Measurements from ENCODE around the gene PRG3.
A peak's percentile ranks its signal among the peaks of the same experiment; 100 is the strongest.

PRG3 gene

DNA sequence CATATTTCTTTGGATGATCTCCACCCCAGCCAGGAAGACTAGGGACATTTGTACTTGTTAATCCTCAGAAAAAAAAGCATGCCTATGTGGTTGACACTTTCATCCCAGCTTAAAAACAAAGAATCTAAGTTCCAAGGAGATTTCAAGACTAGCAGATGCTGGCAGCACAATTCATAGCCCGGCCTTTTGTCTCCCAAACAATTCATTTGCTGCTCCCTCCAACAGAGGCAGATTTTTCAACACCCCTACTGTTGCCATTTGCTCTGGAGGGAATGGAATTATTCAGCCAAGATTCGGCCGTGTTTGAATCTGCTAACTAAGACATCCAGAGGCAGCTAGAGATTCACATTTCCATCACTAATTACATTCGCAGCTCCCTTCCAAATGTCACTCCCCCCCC, 27.5 kb downstream of the PRG3 start:
- Mint-ChIP-seq H3K4me1 (peaks cover 6% of the 10 kb centered on the region), H3K27ac (no peak overlapping the region), H3K4me3 (no peak overlapping the region), H3K36me3 (peaks cover 3% of the 10 kb centered on the region), H3K9me3 (peaks cover 5% of the 10 kb centered on the region), H3K27me3 (peaks cover 8% of the 10 kb centered on the region)
- DNase-seq (ENCODE audit: low spot score in 2 of 2) (no peak), ATAC-seq (ENCODE audit: low read depth) (no peak)

DNA sequence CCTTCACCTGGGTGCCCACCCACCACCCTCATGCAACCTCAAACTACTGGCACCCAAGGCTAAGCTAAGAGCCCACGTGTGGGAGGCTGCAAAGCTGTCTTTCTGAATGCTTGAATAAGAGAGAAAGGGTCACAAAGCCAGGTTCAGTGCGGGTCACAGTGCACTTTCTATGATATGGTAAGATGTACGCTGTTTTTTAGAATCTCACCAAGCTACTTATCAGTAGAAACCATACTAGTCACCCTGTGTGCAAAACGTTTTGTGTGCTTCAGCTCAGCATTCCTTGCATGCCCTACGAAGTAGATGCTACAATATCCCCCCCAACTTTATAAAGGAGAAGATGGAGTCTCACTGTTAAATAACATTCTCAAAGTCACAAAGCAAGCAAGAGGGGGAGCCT, 27.9 kb downstream of the PRG3 start:
- Mint-ChIP-seq H3K27me3 (peaks cover 8% of the 10 kb centered on the region), H3K27ac (no peak overlapping the region), H3K4me1 (peaks cover 6% of the 10 kb centered on the region), H3K4me3 (no peak overlapping the region), H3K36me3 (peaks cover 3% of the 10 kb centered on the region), H3K9me3 (peaks cover 5% of the 10 kb centered on the region)
- DNase-seq (ENCODE audit: low spot score in 2 of 2), result no peak
- ATAC-seq (ENCODE audit: low read depth), result no peak

DNA sequence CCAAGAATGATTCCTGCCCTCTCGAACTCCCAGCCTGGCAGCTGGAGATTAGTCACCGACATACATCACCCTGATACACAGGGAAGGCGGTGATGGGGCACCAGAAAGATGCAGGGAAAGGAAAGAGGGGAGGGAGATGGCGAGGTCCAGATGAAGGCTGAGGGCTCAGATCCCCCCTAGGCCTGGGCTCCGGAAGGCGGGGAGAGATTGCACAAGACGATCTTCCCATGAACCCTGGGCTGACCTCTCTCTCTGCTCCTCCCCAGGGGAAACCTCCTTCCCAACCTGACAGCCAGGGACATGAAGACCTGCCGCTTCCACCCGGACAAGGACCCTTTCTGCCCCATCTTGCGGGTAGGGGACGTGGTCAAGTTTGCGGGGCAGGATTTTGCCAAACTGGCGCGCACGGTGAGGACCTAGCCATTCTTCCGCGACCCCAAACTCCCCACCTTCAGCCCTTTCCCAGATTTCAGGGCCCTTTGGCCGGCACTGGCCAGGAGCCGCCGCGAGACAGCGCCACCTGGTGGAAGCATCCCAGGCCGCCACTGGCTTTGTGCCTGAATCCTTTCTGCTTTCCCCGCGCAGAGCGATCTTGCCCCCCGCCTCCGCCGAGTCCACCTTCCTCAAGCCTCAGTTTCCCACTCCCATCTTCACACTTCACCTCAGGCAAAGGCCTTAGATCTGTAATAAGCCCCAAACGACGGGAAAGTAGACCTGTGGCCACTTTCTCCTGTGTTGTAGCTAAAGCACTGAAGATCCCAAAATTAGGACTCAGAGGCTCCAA, 31.3 kb downstream of the PRG3 start:
- ATAC-seq (ENCODE audit: low read depth) (peak; percentile 63), DNase-seq (ENCODE audit: low spot score in 2 of 2) (peak; percentile 45 to 66)
- no peak overlapping the region for H3K4me3 Mint-ChIP-seq
- H3K4me1 Mint-ChIP-seq, result peaks cover 8% of the 10 kb centered on the region
- peaks cover 3% of the 10 kb centered on the region for H3K36me3 Mint-ChIP-seq
- H3K9me3 Mint-ChIP-seq, result peaks cover 5% of the 10 kb centered on the region
- H3K27me3 Mint-ChIP-seq, result peaks cover 11% of the 10 kb centered on the region
- H3K27ac Mint-ChIP-seq, result no peak overlapping the region

DNA sequence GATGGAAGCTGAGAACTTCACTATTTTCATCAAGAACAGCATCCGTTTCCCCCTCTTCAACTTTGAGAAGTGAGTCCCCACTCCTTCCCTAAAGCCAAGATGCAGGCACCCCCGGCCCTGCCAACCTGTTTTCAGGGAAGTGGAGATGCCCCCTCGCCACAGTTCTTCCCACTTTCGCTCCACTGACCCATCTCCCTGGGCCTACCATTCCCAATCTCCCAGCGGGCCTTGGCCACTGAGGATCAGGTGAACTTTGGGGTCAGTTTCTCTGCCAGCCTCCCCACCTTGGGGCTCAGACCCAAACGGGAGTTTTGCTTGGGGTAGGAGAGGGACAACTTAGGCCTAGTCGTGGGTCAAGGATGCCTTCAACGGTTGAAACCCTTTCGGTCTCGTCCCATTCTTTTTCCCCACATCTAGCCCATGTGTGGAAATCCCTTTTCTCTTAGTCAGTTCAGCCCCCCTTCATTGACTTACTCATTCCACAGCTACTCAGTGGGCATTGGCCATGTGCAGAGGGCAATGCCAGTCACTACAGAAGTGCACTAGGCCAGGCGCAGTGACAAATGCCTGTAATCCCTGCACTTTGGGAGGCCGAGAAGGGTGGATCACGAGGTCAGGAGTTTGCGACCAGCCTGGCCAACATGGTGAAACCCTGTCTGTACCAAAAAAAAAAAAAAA, 32.2 kb downstream of the PRG3 start:
- DNase-seq (ENCODE audit: low spot score in 2 of 2) (no peak), ATAC-seq (ENCODE audit: low read depth) (no peak)
- Mint-ChIP-seq H3K27ac (no peak overlapping the region), H3K36me3 (peaks cover 3% of the 10 kb centered on the region), H3K9me3 (peaks cover 5% of the 10 kb centered on the region), H3K4me1 (peaks cover 5% of the 10 kb centered on the region), H3K27me3 (peaks cover 8% of the 10 kb centered on the region), H3K4me3 (no peak overlapping the region)

DNA sequence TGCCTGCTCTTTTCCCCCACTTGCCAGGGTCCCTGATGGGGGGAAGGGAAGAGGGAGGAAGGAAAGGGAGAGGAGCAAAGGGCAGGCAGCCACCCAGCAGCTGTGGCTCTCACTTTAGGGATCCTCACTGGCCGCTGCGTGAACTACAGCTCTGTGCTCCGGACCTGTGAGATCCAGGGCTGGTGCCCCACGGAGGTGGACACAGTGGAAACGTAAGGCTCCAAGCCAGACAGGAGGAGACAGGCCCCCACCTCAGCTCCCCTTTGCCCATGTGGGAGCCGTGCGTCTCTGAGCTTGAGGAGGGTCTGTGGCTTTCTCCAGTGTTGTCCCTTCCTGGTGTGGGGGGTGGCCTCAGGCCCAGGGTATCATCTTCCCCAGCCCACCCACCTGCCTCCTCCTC, 32.9 kb downstream of the PRG3 start:
- H3K27me3 Mint-ChIP-seq, result peaks cover 8% of the 10 kb centered on the region
- peaks cover 5% of the 10 kb centered on the region for H3K4me1 Mint-ChIP-seq
- H3K36me3 Mint-ChIP-seq, result peaks cover 3% of the 10 kb centered on the region
- DNase-seq (ENCODE audit: low spot score in 2 of 2) (no peak), ATAC-seq (ENCODE audit: low read depth) (no peak)
- H3K27ac Mint-ChIP-seq, result no peak overlapping the region
- H3K9me3 Mint-ChIP-seq, result peaks cover 5% of the 10 kb centered on the region
- H3K4me3 Mint-ChIP-seq, result no peak overlapping the region

DNA sequence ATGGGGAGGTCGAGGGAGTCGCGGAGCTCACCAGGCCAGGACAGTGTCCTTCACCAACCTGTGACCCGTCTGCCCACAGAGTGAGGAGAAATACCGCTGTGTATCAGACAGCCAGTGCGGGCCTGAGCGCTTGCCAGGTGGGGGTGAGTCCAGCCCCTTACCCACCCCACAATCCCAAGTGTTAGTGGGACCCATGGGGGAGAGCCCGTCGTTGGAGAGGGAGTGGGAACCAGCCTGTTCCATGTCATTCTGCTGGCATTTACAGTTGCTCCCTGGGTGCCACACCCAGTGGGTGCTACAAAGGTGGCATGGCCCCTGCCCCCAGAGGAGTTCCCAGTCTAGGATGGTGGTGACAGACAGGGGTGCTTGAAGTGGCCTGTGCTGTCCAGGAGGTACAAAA, 33.6 kb downstream of the PRG3 start:
- peaks cover 5% of the 10 kb centered on the region for H3K9me3 Mint-ChIP-seq
- peaks cover 5% of the 10 kb centered on the region for H3K4me1 Mint-ChIP-seq
- H3K4me3 Mint-ChIP-seq, result no peak overlapping the region
- DNase-seq (ENCODE audit: low spot score in 2 of 2) (no peak), ATAC-seq (ENCODE audit: low read depth) (no peak)
- peaks cover 8% of the 10 kb centered on the region for H3K27me3 Mint-ChIP-seq
- peaks cover 3% of the 10 kb centered on the region for H3K36me3 Mint-ChIP-seq
- H3K27ac Mint-ChIP-seq, result no peak overlapping the region

DNA sequence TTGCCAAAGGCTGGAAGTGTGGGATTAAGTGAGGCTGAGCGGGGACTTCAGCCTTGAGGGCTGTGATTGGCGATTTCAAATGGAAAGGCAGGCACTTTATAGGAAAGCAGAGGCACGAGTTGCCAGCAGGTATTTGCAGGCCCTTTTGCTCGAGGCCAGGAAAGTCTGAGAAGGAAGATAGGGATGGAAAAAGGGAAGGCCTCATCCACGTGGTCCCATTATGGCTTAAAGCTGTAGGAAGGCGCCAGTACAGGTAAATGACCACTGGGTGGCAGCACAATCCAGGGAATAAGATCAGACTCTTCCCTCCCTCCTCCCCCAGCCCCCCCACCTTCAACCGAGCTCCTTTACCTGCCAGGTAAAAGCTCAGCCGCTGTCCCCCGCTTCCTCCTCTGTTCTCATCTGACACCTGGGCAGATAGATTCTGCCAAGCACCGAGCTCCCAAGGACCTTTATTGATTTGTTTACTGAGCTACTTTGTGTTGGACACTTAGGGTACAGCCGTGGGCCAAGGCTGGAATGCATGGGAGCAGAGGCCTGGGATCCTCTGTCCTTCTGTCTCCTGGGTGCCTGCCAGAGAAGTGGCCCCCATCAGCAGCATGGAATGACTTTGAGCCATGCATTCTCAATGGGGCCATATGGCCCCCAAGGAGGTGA, 35.3 kb downstream of the PRG3 start:
- peak; percentile 54 to 59 for DNase-seq (ENCODE audit: low spot score in 2 of 2)
- ATAC-seq (ENCODE audit: low read depth), result peak; percentile 82
- no peaks in the 10 kb centered on the region for H3K36me3 Mint-ChIP-seq
- H3K27ac Mint-ChIP-seq, result no peak overlapping the region
- peaks cover 7% of the 10 kb centered on the region for H3K27me3 Mint-ChIP-seq
- H3K4me3 Mint-ChIP-seq, result no peak overlapping the region
- H3K4me1 Mint-ChIP-seq, result peaks cover 5% of the 10 kb centered on the region
- no peaks in the 10 kb centered on the region for H3K9me3 Mint-ChIP-seq

DNA sequence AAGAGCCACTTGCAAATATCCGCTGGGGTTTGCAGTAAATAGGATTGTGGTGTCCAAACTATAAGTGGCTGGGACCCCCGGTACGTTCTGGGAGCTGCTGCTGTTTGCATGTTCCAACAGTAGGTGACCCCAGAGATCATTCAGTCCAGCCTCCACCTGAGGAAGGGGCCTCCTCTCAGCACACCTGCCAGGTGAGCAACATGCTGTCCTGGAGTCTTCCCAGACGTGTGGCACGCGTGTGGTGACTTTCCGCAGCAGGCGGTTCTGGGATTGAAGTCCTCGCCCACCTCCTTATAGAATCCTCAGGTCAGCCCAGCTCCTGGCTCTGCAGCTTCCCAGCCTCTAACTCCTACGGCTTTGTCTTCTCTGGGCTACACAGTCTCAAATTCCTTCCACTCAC, 36.1 kb downstream of the PRG3 start:
- Mint-ChIP-seq H3K4me3 (no peak overlapping the region), H3K27me3 (peaks cover 8% of the 10 kb centered on the region), H3K4me1 (peaks cover 3% of the 10 kb centered on the region), H3K27ac (no peak overlapping the region), H3K9me3 (no peaks in the 10 kb centered on the region), H3K36me3 (no peaks in the 10 kb centered on the region)
- DNase-seq (ENCODE audit: low spot score in 2 of 2), result no peak
- ATAC-seq (ENCODE audit: low read depth), result no peak

DNA sequence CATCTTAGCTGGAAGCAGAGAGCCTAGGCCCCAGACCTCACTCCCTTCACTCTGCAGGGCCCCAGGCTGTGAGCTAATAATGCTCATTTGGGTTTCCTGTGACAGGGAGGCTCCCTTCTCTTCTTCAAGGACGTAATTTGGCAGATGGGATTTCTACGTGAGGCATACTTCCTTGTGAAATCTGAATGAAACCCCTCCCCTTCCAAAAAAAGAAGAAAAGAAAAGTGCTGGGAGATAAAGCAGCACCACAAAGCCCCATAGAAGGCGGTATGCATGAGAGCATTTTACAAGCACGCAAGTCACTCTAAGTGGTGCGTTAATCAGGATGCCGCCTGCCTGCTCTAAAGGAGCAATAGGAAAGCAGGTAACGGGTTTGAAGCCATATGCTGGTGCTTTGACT, 37.1 kb downstream of the PRG3 start:
- Mint-ChIP-seq H3K9me3 (no peaks in the 10 kb centered on the region), H3K27ac (no peak overlapping the region), H3K36me3 (no peaks in the 10 kb centered on the region), H3K27me3 (peaks cover 8% of the 10 kb centered on the region), H3K4me1 (peaks cover 3% of the 10 kb centered on the region), H3K4me3 (no peak overlapping the region)
- no peak for ATAC-seq (ENCODE audit: low read depth)
- no peak for DNase-seq (ENCODE audit: low spot score in 2 of 2)

DNA sequence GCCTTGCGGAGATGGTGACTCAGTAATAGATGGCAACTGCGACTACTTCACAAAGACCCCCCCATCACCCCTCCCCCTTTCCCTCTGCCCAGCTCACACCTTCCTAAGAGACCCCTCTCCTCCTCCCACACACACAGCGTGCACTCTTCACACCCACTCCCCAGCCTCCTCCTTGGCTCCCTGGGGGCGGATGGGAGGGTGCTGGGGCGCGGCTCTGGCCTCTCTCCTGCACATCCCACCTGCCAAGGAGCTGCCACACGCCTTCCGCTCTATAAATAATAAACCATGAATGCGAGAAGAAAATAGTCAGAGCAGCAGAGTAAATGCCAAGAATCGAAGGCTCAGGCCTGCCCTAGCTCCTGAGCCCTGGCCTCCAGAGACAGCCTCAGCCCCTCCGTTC, 38.2 kb downstream of the PRG3 start:
- no peak overlapping the region for H3K4me3 Mint-ChIP-seq
- ATAC-seq (ENCODE audit: low read depth), result no peak
- no peak for DNase-seq (ENCODE audit: low spot score in 2 of 2)
- no peaks in the 10 kb centered on the region for H3K9me3 Mint-ChIP-seq
- H3K36me3 Mint-ChIP-seq, result no peaks in the 10 kb centered on the region
- peaks cover 8% of the 10 kb centered on the region for H3K27me3 Mint-ChIP-seq
- H3K4me1 Mint-ChIP-seq, result peaks cover 3% of the 10 kb centered on the region
- H3K27ac Mint-ChIP-seq, result no peak overlapping the region

DNA sequence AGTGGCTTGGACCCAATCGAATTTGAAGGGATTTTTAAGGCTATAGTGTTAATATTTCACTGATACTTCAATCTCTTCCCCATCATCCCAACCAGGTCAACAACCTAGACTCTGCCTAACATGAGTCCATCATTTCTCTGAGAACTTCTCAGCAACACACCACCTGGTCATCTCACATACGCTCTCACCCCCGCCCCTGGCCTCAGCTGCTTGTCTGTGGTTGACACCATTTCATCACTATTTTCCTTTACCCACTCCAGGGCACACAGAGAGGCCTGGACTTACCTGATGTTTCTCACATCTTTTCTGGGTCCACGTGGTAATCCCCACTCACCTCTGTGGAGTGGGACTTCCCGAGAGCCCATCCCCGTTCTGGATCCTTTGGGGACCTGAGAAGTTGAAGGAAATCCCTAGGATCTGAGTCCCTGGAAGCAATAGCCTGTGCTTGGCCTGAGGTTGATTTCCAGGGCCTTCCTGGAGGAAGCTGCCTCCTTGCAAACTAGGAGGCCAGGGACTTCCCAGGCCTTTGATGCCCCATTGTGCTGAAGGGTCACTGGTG, 39.6 kb downstream of the PRG3 start:
- Mint-ChIP-seq H3K36me3 (no peaks in the 10 kb centered on the region), H3K27me3 (peaks cover 3% of the 10 kb centered on the region), H3K4me3 (no peak overlapping the region), H3K4me1 (peaks cover 3% of the 10 kb centered on the region), H3K9me3 (no peaks in the 10 kb centered on the region), H3K27ac (no peak overlapping the region)
- DNase-seq (ENCODE audit: low spot score in 2 of 2), result no peak
- no peak for ATAC-seq (ENCODE audit: low read depth)

DNA sequence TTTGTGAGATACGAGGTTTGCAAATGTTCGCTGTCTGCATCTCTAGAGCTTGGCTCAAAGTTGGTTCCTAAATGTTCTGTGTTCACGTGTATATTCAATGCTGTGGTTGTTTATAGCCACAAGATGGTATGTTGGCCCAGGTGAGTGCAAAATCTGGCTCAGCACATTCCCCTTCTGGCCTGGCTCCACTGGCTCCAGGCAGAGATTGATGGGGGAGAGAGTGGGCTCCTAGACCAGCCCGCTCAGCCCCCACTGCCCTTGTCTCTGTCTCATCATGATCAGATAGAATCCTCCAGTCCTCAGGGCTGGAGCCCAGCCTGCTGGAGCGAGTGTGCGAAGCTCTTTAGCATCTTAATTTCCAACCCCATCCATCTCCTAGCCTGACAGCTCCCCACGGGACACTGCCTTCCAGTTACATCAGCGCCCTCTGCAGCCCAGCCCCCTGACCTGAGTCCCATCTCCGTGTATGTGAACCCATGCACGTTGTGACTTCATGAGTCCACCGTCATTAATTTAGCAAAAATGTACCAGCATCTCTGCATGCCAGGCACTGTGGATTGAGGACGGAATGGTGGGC, 40.8 kb downstream of the PRG3 start:
- no peak for ATAC-seq (ENCODE audit: low read depth)
- Mint-ChIP-seq H3K27me3 (peaks cover 3% of the 10 kb centered on the region), H3K36me3 (no peaks in the 10 kb centered on the region), H3K9me3 (no peaks in the 10 kb centered on the region), H3K4me3 (no peak overlapping the region), H3K4me1 (peaks cover 4% of the 10 kb centered on the region), H3K27ac (no peak overlapping the region)
- DNase-seq (ENCODE audit: low spot score in 2 of 2), result no peak

DNA sequence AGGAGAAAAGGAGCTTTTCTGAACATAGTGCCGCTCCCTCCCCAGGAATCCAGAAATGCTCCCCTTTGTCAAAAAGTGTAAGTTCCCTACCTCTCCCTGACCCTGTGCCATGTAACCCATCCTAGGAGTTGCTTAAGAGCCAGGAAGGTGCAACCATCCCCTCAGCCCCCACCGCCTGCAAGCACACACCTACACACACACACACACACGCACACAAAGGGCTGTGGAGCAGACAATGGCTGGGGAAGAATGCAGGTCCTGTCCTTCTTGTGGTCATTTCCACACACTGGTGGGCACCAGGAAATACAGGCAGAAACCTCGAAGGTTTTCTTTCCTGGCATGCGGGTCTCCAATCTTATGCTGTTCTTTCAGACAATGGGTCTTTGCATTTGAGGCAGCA, 41.6 kb downstream of the PRG3 start:
- Mint-ChIP-seq H3K27ac (no peak overlapping the region), H3K4me3 (no peak overlapping the region)

DNA sequence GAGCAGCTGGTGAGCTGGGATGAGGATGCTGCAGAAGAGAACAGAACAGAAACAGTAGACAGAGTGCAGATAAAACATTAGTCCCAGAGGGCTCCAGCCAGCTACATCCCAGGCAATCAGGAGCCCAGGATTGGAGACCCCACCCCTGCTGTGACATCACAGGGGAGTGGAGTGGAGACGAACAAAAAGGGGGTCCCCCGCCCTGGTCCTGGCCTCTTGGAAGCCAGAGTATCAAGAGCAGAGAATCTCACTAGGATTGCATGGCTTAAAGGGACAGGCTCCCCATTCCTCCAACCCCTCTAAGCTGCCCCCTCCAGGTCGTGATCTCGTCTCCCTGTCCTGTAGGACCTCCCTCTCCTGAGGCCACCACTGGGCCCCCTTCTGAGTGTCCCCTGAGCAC, 42.8 kb downstream of the PRG3 start, which contains the start of gene P2RX3:
Gene P2RX3 (plus strand): TSS at position 211 of the 400 bp plus-strand sequence. CDS start 199 bp downstream, outside the sequence.
- Mint-ChIP-seq H3K9me3 (no peaks in the 10 kb centered on the region), H3K36me3 (peaks cover 6% of the 10 kb centered on the region), H3K27me3 (peaks cover 3% of the 10 kb centered on the region), H3K4me3 (no peak within 1 kb of the TSS), H3K4me1 (peaks cover 19% of the 10 kb centered on the region), H3K27ac (no peak within 1 kb of the TSS)
- ATAC-seq (ENCODE audit: low read depth), result no peak
- DNase-seq (ENCODE audit: low spot score in 2 of 2), result no peak

More for the DNA sequence above, 41.6 kb downstream of the PRG3 start:
- DNase-seq (ENCODE audit: low spot score in 2 of 2) (no peak), ATAC-seq (ENCODE audit: low read depth) (no peak)
- no peaks in the 10 kb centered on the region for H3K36me3 Mint-ChIP-seq
- peaks cover 11% of the 10 kb centered on the region for H3K4me1 Mint-ChIP-seq
- H3K27me3 Mint-ChIP-seq, result peaks cover 3% of the 10 kb centered on the region
- no peaks in the 10 kb centered on the region for H3K9me3 Mint-ChIP-seq
